ENCODE measurements around the gene EXOC3L1.

The EXOC3L1 gene

DNA sequence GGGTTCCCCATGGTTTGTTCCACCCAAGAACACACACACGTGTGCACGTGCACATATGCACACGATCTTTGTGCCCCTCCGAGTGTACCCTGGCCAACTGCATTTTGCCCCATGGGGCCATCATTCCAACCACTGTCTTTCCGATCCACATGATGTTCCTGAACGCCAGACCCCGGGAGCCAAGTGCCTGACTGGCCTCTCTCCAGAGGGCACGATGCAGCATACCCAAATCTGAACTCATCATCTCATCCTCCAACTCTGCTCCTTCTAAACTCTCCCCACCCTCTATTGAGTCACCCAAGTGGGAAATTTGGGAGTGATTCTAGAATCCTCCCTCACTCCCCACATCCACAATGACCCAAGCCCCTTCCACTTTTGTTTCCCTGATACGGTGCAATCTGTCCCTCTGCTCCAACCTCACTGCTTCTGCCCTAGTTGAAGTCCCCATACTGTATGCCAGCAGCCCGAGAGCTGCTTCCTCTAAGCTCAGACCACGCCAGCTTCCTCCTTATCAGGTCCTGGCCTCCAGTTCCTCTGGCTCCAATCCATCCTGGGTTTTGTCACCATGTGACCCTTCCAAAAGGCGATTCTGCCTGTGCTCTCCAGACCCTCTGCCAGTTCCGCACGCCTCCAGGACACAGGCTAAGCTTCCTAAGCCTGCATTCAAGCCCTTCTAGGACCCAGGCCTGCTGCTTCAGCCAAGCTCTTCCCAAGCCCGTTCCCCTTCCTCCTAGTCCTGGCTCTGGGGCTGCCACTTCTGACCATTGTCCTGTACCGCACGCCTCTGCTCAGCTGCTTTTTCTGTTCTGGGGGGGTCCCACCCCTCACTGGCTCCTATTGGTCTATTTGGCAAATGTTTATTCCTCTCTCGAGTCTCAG lies 26.9 kb upstream of the EXOC3L1 start:
- no peak for DNase-seq

DNA sequence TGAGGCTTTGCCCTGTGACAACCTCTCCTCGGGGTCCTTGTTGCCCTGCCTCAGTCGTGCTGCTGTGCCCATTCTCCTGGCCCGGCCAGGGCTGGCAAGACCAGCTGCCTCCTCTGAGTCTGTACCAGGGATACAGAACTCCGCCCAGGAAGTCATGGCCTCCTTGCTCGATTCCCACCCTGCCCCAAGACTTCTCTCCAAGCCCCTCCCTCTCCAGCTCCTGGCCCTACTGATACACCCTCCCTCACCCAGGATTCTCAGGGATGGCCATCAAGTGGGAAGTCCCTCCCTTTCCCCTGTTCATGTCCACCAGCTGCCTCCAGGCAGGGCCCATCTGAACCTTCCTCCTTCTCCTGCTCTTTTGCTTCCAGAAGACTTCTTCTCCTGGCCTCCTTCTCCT lies 25.8 kb upstream of the EXOC3L1 start:
- no peak for DNase-seq

DNA sequence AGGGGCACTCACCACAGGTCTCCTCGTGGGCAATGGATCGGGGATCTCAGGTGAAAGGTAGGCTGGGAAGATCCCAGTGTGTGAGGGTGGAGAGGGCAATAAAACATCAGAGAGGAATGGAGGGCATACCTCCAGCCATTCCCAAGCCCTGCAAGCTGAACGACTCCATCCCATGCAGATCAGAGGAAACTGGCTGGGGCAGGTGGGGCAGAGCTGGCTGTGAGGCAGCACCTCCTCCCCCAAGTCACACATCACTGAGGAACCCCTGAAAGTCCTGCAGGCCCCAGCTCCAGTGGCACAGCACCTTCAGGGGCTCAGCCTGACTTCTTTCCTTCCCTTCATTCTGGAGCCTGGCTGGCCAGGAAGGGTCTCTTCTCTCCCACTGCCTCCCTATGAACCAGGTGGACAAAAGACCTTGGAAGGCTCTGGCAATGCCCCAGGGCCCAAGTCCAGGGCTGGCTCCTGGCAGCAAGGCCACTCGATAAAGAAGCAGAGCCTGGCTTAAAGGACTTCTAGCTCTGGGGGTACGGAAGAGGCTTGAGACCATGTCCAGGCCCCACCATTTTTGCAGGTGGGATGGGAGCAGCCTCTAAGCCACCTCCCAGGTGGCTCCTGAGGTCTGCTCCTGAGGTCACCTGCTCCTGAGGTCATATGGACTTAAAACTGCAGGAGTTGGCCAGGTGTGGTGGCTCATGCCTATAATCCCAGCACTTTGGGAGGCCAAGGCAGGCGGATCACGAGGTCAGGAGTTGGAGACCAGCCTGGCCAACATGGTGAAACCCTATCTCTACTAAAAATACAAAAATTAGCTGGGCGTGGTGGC lies 23.5 kb upstream of the EXOC3L1 start:
- DNase-seq, result no peak

DNA sequence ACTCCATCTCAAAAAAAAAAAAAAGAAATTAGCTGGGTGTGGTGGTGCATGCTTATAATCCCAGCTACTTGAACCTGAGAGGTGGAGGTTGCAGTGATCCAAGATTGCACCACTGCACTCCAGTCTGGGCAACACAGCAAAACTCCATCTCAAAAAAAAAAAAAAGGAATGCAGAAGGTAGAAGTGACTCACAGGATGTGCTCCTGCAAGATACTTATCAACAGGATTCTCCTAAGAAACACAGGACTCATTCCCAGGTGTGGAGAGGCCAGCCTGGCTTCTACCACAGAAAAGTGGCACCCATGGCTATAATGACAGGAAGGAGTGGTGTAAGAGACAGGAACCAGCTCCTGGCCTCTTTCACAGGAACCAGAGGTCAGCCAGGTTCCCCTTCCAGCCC lies 22.8 kb upstream of the EXOC3L1 start:
- DNase-seq, result no peak

DNA sequence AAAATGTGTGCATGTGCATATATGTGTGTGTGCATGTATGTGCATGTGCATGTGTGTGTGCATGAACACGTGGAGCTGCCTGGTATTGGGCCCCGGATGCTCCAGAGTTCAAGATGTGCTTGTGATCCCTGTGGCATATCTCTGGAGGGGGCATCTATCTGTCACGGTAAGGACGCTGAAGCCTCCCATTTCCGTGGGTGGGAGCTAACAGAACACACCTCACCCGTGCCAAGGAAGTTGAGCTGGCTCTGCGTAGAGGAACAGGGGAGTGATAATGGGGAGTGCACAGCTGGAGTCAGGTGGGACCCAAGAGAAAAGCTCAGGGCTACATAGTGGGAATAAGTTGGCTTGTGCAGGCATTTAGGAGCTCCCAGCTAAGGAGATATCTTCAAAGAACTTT lies 21.7 kb upstream of the EXOC3L1 start:
- DNase-seq, result no peak

DNA sequence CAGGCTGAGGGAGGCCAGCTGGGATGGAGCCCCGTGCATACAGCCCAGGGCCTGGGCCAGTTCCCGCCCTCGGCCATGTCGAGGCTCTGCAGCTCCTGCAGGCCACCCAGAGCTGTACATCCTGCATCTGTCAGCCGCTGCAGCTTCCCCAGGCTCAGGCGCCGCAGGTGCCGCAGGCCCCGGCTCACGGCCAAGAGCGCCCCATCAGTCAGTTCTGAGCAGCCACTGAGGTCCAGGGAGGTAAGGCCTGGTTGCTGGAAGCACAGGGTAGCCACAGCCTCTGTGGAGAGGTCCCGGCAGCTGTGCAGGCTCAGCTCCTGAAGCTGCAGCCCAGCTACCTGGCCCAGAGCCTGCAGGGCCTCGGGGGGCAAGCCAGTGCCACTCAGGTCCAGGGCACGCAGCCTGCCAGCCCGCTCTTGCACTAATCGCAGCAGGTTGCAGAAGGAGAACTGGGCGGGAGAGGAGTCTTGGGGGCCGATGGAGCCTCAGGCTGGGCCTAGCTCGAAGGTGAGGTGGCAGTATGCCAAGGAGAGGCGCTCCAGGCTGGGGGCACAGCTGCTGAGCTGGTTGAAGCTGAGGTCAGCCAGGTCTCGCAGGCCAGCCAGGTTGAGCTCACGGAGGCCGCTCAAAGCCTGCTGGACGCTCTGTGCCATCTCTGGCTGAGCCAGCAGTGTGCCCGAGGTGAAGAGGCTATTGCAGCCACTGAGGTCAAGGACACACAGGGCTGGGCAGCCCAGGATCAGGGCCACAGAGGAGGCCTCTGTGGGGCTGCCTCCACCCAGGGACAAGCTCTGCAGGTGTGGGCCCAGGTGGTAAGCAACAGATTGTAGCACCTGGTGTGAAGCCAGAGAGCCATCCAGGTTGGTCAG lies 20.4 kb upstream of the EXOC3L1 start:
- DNase-seq, result no peak

GRCh38 chr16:67209565-67209964 lies 19.6 kb upstream of the EXOC3L1 start:
- no peak for DNase-seq

- DNase-seq, result no peak
These were observed 18.4 kb upstream of the EXOC3L1 start for GRCh38 chr16:67208154-67208896.

- DNase-seq, result no peak
These were observed 17.5 kb upstream of the EXOC3L1 start for GRCh38 chr16:67207249-67208091.

DNA sequence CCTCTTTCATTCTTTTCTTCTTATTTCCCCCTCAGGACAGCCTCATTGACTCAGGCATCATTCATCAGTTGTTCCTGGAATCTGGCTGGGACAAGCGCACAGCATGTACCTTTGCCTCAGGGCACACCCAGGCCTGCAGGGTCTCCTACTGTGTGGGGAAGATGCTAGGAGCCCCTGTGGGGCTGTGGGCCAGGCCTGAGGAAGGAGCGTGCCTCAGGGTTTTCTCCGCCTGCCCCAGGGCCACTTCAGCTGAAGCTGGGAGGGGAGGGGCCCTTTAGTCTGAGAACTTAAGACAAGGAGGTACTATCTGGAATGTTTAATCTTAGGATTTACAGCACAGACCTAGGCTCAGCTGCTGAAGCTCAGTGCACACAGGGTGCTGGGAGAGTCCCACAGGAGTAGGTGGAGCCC lies 16.9 kb upstream of the EXOC3L1 start:
- DNase-seq, result no peak

GRCh38 chr16:67206129-67206837 lies 16.3 kb upstream of the EXOC3L1 start:
- no peak for DNase-seq

DNA sequence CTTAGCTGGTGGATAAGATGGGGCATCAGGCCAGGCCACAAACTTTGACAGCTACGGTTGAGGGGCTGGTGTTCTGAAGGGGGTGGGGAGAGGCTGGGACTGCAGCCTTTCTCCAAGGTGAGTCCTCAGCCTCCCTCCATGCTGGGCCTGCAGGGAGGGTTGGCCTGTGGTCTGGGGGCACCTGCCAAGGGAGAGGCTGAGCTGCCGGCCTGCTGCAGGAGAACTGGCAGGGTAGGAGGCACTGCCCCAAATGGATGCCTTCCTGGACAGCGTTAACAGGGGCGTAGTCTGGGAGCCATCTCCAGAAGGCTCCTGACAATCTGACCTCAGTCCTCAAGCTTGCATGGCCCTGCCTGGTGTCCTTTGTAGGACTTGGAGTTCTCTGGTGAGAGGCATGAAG lies 14.1 kb upstream of the EXOC3L1 start:
- DNase-seq, result no peak

- no peak for DNase-seq
These were observed 13.1 kb upstream of the EXOC3L1 start for GRCh38 chr16:67202956-67203493.

DNA sequence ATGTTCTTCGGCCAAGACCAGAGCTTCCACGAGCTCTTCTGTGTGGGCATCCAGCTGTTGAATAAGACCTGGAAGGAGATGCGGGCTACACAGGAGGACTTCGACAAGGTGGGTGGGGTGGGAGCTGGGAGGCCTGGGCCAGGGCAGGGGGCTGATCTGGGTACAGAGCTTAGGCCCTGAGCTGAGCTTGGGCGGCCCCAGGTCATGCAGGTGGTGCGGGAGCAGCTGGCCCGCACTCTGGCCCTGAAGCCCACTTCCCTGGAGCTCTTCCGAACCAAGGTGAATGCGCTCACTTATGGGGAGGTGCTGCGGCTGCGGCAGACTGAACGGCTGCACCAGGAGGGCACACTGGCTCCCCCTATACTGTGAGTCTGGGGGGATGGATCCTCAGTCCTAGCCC lies 12.5 kb upstream of the EXOC3L1 start:
- DNase-seq, result no peak

DNA sequence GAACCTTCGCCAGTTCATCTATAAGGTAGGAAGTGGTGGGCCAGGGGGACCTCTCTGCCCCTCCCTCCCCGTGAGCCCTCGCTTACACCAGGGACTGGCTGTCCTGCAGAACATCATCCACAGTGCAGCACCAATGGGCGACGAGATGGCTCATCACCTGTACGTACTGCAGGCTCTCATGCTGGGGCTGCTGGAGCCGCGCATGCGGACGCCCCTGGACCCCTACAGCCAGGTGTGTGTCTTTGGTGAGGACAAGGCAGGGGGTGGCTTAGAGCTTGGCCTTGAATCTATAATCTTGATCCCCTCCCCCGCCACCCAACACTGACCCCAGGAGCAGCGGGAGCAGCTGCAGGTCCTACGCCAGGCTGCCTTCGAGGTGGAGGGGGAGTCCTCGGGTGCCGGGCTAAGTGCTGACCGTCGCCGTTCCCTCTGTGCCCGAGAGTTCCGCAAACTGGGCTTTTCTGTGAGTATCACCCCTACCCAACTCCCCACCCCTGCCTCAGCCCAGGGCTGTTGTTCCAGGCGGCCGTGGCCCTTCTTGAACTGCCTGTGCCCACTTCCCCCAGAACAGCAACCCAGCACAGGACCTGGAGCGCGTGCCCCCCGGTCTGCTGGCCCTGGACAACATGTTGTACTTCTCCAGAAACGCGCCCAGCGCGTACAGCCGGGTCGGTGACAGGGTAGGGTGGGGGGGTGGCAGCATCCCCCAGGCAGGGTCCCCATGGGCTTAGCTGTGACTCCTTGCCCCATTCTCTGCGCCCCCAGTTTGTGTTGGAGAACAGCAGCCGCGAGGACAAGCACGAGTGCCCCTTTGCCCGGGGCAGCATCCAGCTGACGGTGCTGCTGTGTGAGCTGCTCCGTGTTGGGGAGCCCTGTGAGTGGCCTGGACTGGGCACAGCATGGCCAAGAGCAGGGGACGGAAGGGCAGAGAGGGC lies 11.7 kb upstream of the EXOC3L1 start:
- no peak for DNase-seq

GRCh38 chr16:67200491-67200890 lies 10.6 kb upstream of the EXOC3L1 start:
- DNase-seq, result no peak

DNA sequence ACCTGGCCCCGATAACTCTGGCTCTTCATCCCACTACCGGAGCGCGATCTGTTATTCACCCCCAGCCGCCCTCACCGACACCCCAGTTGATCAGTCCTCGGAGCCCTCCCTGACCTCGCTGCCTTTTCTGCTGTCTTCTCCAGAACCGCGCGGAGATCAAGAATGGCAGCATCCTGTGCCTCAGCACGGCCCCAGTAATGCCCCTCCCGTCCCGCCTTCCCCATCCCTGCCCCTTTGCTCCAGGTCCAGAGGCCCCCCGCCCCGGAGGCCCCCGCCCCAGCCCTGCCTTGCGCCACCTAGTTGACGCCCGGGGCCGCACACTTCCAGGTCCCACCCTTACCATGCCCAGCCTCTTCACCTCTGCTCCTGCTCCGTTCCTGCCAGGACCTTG lies 9.9 kb upstream of the EXOC3L1 start:
- no peak for DNase-seq

DNA sequence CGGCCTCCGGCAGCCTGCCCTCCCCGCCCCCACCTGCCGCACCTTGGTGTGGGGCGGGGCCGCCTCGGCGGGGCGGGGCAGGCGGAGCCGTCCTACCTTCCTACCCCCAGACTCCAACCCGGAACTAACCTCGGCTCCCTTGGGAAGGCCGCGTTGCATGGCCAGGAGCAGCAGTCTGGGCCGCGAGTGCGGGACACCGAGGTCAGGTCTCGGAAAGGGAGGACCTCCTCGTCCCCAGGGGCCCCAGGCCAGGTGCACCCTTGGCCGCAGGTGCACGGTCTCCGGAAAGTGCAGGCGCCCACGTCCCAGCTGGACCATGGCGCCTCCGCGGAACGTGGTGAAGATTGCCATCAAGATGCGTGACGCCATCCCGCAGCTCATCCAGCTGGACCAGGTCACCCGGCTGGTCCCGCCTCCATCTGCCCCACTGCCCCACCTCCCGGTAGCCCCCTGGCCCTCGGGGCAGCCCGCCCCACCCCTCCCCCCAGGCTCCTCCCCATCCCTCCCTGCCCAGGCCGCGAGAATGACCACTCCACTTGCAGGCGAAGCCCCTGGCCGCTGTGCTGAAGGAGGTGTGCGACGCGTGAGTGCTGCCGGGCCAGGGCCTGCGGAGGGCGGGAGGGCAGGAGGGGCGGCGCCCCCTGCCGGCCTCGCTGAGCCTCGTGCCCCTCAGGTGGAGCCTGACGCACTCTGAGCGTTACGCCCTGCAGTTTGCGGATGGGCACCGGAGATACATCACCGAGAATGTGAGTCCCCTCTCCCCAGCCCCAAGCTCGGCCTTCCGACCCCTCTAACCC lies 9.3 kb upstream of the EXOC3L1 start, which contains the start of gene ELMO3:
Gene ELMO3 (plus strand): TSS at position 121 of the 797 bp plus-strand sequence. CDS start 196 bp downstream, at position 317.
- no peak for DNase-seq
